HCT116 (cell line): Measurements from ENCODE around the gene CD22. TPM values are rescaled to one million over a fixed set of nuclear protein-coding genes. Genes with fewer than 3 reads are reported as not detected.

ENCODE experiments used
- ATAC-seq: fragments of 200-7000 bp; cut with Tn5 transposase; 2 replicates; pipeline ENCODE4 v1.9.1; 2020; ENCODE audit warnings: mild to moderate bottlenecking, moderate library complexity
- BruUV-seq: library from RNA; stranded (reverse); fragments of 400-500 nt; replicated peaks from 2 replicates; lab custom pipeline; 2021; lab: Mats Ljungman, UMichigan
- CTCF ChIA-PET: fragments of 300-600 bp; sonication (Branson Sonifier 250); formaldehyde crosslinking; loops from one replicate; lab custom pipeline; 2021; ENCODE audit warnings: antibody characterized with exemption; lab: Charles Lee
- POLR2A ChIA-PET: fragments of 300-600, 350-600 bp; sonication (Branson Sonifier 250); formaldehyde crosslinking; loops from one replicate; lab custom pipeline; 2021; ENCODE audit warnings: antibody characterized with exemption; lab: Charles Lee
- RAD21 ChIA-PET, 2 experiments: fragments of 300-600 bp; sonication (Branson Sonifier 250); formaldehyde crosslinking; loops; one replicate each; lab custom pipeline; 2023; ENCODE audit warnings: low total read pairs in 2 of 2; ENCODE audit not compliant: uncharacterized antibody in 2 of 2, unreplicated experiment in 2 of 2, low non-redundant PET in 1 of 2; lab: Charles Lee
- DNase-seq: peaks from one replicate; pipeline ENCODE4 v3.0.0-alpha.2; 2010; ENCODE audit warnings: low read depth, low spot score
- H2AFZ ChIP-seq: fragments of 200-600 bp; shearing (Covaris generic), sonication (generic); 2 replicates; pipeline ENCODE4 v1.6.1; 2017; ENCODE audit warnings: low read depth, mixed run types, mixed read lengths, antibody characterized with exemption, low read length; ENCODE audit not compliant: poor library complexity, severe bottlenecking
- H3K27ac ChIP-seq: 2 replicates; pipeline ENCODE4 v1.5.1; 2012; ENCODE audit warnings: low read depth, low read length
- H3K27me3 ChIP-seq: fragments of 200-600 bp; sonication (generic); 2 replicates; pipeline ENCODE4 v1.6.1; 2016; ENCODE audit warnings: mixed run types, low read length, mixed read lengths; ENCODE audit not compliant: insufficient read depth
- H3K36me3 ChIP-seq, 2 experiments: fragments of 200-500 bp in 1 of 2; fragments of 200-600 bp in 1 of 2; sonication (Bioruptor generic) in 1 of 2; sonication (generic) in 1 of 2; 2 replicates each; pipeline versions ENCODE4 v1.5.1 to v1.6.1; 2014 to 2016; ENCODE audit warnings: low read length in 2 of 2, inconsistent platforms in 1 of 2, mixed read lengths in 1 of 2, mixed run types in 1 of 2; ENCODE audit not compliant: insufficient read depth in 2 of 2, control insufficient read depth in 1 of 2
- H3K4me1 ChIP-seq, 2 experiments: fragments of 200-600 bp in 1 of 2; sonication (generic) in 1 of 2; 2 replicates each; pipeline versions ENCODE4 v1.5.1 to v1.6.1; 2012 to 2017; ENCODE audit warnings: low read length in 2 of 2, inconsistent platforms in 1 of 2, mild to moderate bottlenecking in 1 of 2, mixed read lengths in 1 of 2, mixed run types in 1 of 2, moderate library complexity in 1 of 2; ENCODE audit not compliant: insufficient read depth in 2 of 2, control insufficient read depth in 1 of 2
- H3K4me2 ChIP-seq: fragments of 200-600 bp; sonication (generic); 2 replicates; pipeline ENCODE4 v1.6.1; 2017; ENCODE audit warnings: mixed run types, low read length, mixed read lengths
- H3K4me3 ChIP-seq, 2 experiments: fragments of 200-600 bp in 1 of 2; sonication (generic) in 1 of 2; replicated peaks in 1 of 2; 2 replicates each; pipeline ENCODE4 v1.5.1; 2011 to 2016; ENCODE audit warnings: low read length in 2 of 2, control low read depth in 1 of 2, low read depth in 1 of 2, mild to moderate bottlenecking in 1 of 2, mixed read lengths in 1 of 2, mixed run types in 1 of 2
- H3K79me2 ChIP-seq: fragments of 200-600 bp; sonication (generic); 2 replicates; pipeline ENCODE4 v1.6.1; 2017; ENCODE audit warnings: mild to moderate bottlenecking, mixed run types, low read length, moderate library complexity, mixed read lengths; ENCODE audit not compliant: insufficient read depth
- H3K9ac ChIP-seq: fragments of 200-600 bp; sonication (generic); 2 replicates; pipeline ENCODE4 v1.6.1; 2016; ENCODE audit warnings: low read length, mixed read lengths
- H3K9me2 ChIP-seq: fragments of 200-600 bp; sonication (generic), shearing (Covaris generic); 2 replicates; pipeline ENCODE4 v1.6.1; 2017; ENCODE audit warnings: mixed run types, mild to moderate bottlenecking, moderate library complexity; ENCODE audit not compliant: insufficient read depth
- H3K9me3 ChIP-seq, 2 experiments: fragments of 200-500 bp in 1 of 2; fragments of 200-600 bp in 1 of 2; sonication (Bioruptor generic) in 1 of 2; sonication (generic) in 1 of 2; 2 replicates each; pipeline ENCODE4 v1.6.1; 2014 to 2017; ENCODE audit warnings: low read length in 2 of 2, mixed read lengths in 2 of 2, inconsistent platforms in 1 of 2, low read depth in 1 of 2, mild to moderate bottlenecking in 1 of 2, mixed run types in 1 of 2, moderate library complexity in 1 of 2; ENCODE audit not compliant: control insufficient read depth in 1 of 2, insufficient read depth in 1 of 2
- H4K20me1 ChIP-seq: fragments of 200-600 bp; sonication (generic), shearing (Covaris generic); 2 replicates; pipeline ENCODE4 v1.6.1; 2017; ENCODE audit warnings: mixed run types, mild to moderate bottlenecking, moderate library complexity; ENCODE audit not compliant: insufficient read depth
- EGR1 ChIP-seq: IDR thresholded peaks from 2 replicates; pipeline ENCODE4 v1.6.1; 2012; ENCODE audit warnings: low read depth
- ELF1 ChIP-seq: IDR thresholded peaks from 2 replicates; pipeline ENCODE4 v1.6.1; 2012; ENCODE audit warnings: low read depth, borderline replicate concordance
- EZH2phosphoT487 ChIP-seq: fragments of 200-600 bp; IDR thresholded peaks from 2 replicates; pipeline ENCODE4 v1.6.1; 2018; ENCODE audit warnings: antibody characterized with exemption, borderline replicate concordance
- JUND ChIP-seq: IDR thresholded peaks from 2 replicates; pipeline ENCODE4 v1.6.1; 2012
- POLR2A ChIP-seq: IDR thresholded peaks from 2 replicates; pipeline ENCODE4 v1.7.0; 2011; ENCODE audit warnings: borderline replicate concordance; ENCODE audit not compliant: insufficient read depth, insufficient read length; ENCODE audit errors: extremely low read depth
- SP1 ChIP-seq: IDR thresholded peaks from 2 replicates; pipeline ENCODE4 v1.6.1; 2012; ENCODE audit warnings: low read depth
- SRF ChIP-seq: IDR thresholded peaks from 2 replicates; pipeline ENCODE4 v1.6.1; 2012; ENCODE audit warnings: low read depth
- YY1 ChIP-seq: IDR thresholded peaks from 2 replicates; pipeline ENCODE4 v1.6.1; 2011; ENCODE audit warnings: low read length, low read depth, moderate library complexity, mild to moderate bottlenecking; ENCODE audit not compliant: insufficient replicate concordance; ENCODE audit errors: extremely low read depth
- intact Hi-C: fragments of 100-400 bp; cut with micrococcal nuclease; formaldehyde crosslinking; loops from 2 replicates; pipeline ENCODE4 v1.10.0; 2022
- total RNA-seq: library from RNA; stranded (reverse); gene quantifications from one replicate; pipeline ENCODE4 v1.2.1, GENCODE V29; 2021; ENCODE audit not compliant: unreplicated experiment
- TF ChIP-seq, protein P1 (sequence below): IDR thresholded peaks from 2 replicates; pipeline ENCODE4 v1.6.1; 2012
- TF ChIP-seq, protein P2 (sequence below), 3 experiments: fragments of 200-600 bp in 1 of 3; sonication (generic) in 1 of 3; IDR thresholded peaks in 2 of 3; conservative IDR thresholded peaks in 1 of 3; 2 replicates each; pipeline ENCODE4 v1.5.1; 2012 to 2017; ENCODE audit warnings: low read depth in 2 of 3, low read length in 2 of 3, antibody characterized with exemption in 1 of 3, borderline replicate concordance in 1 of 3, control low read depth in 1 of 3, mild to moderate bottlenecking in 1 of 3, mixed read lengths in 1 of 3, mixed run types in 1 of 3, moderate library complexity in 1 of 3; ENCODE audit not compliant: insufficient read depth in 1 of 3
- TF ChIP-seq, protein P3 (sequence below): IDR thresholded peaks from 2 replicates; pipeline ENCODE4 v1.6.1; 2012
- TF ChIP-seq, protein P4 (sequence below): IDR thresholded peaks from 2 replicates; pipeline ENCODE4 v1.6.1; 2011; ENCODE audit warnings: mild to moderate bottlenecking, low read length, moderate library complexity; ENCODE audit not compliant: insufficient replicate concordance; ENCODE audit errors: extremely low read depth

Gene CD22
- total RNA-seq, 1 experiment from 2014 or later = 7.0 TPM

DNA sequence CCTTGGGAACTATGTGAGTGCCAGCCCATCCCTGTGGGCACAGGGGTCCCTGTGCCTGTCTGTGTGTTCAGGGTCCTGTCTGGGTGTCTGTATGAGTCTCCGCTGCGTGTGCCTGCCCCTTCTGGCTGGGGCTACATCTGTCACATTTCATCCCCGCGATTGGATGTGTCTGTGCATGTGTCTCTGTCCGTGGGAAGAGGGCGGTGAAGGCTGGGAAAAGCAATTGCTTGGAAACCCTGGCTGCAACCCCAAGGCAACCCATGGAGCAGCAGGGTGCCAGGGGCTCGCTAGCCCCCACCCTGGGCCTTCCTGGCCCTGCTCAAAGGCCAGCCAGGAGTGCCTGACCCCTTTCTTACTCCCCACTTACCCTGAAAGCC lies 35.6 kb upstream of the CD22 start:
- ATAC-seq (no peak), DNase-seq (no peak)
- Histone ChIP-seq H2AFZ (no peak overlapping the region), H3K27me3 (no peaks in the 10 kb centered on the region), H4K20me1 (no peaks in the 10 kb centered on the region), H3K4me1 (peaks cover 0 to 7% of the 10 kb centered on the region in 2 experiments; a peak in 1 of 4 replicates), H3K27ac (no peak overlapping the region), H3K9me2 (no peaks in the 10 kb centered on the region), H3K36me3 (no peaks in the 10 kb centered on the region), H3K4me2 (no peak overlapping the region), H3K9ac (no peak overlapping the region), H3K79me2 (no peaks in the 10 kb centered on the region), H3K4me3 (no peak overlapping the region), H3K9me3 (peaks cover 0 to 6% of the 10 kb centered on the region in 2 experiments; a peak in 1 of 4 replicates)
- no TSS peak for BruUV-seq
- ChIA-PET RAD21 (no interaction called here), CTCF (no interaction called here), POLR2A (no interaction called here)
- intact Hi-C loops = no loop called here
- TF ChIP-seq, protein P1, sequence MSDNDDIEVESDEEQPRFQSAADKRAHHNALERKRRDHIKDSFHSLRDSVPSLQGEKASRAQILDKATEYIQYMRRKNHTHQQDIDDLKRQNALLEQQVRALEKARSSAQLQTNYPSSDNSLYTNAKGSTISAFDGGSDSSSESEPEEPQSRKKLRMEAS = no peak
- TF ChIP-seq, protein P2, sequence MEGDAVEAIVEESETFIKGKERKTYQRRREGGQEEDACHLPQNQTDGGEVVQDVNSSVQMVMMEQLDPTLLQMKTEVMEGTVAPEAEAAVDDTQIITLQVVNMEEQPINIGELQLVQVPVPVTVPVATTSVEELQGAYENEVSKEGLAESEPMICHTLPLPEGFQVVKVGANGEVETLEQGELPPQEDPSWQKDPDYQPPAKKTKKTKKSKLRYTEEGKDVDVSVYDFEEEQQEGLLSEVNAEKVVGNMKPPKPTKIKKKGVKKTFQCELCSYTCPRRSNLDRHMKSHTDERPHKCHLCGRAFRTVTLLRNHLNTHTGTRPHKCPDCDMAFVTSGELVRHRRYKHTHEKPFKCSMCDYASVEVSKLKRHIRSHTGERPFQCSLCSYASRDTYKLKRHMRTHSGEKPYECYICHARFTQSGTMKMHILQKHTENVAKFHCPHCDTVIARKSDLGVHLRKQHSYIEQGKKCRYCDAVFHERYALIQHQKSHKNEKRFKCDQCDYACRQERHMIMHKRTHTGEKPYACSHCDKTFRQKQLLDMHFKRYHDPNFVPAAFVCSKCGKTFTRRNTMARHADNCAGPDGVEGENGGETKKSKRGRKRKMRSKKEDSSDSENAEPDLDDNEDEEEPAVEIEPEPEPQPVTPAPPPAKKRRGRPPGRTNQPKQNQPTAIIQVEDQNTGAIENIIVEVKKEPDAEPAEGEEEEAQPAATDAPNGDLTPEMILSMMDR (IDR thresholded peaks at IDR 0.05 in 2 of 3, conservative IDR thresholded peaks at IDR 0.05 in 1 of 3; ENCODE audit: borderline replicate concordance in 1 of 3, insufficient read depth in 1 of 3, low read depth in 2 of 3, low read length in 2 of 3) = no peak

DNA sequence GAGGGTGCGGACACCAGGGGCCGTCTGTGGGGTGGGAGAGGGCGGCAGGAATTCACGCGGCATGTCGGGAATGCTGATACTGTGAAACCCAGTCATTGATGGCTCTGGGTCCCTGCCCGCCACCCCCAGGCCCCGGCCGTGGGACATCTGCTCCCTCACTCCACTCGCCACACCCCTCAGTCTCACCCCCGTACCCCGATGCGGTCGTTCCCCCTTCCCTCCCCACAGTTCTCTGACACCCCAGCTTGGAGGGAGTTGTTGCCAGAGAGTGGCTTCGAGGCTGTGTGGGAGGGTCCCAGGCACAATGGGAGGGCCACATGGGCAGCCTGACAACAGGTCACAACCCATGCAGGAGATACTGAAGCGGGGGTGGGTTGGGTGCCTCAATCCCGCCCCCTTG lies 35.2 kb upstream of the CD22 start:
- POLR2A ChIA-PET = no interaction called here
- TF ChIP-seq, protein P3, sequence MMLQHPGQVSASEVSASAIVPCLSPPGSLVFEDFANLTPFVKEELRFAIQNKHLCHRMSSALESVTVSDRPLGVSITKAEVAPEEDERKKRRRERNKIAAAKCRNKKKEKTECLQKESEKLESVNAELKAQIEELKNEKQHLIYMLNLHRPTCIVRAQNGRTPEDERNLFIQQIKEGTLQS = no peak
- TF ChIP-seq EGR1 (no peak), SRF (no peak), ELF1 (no peak), JUND (no peak), YY1 (no peak), POLR2A (no peak), SP1 (no peak), EZH2phosphoT487 (no peak)
- TF ChIP-seq, protein P1 = no peak
- TF ChIP-seq, protein P4, sequence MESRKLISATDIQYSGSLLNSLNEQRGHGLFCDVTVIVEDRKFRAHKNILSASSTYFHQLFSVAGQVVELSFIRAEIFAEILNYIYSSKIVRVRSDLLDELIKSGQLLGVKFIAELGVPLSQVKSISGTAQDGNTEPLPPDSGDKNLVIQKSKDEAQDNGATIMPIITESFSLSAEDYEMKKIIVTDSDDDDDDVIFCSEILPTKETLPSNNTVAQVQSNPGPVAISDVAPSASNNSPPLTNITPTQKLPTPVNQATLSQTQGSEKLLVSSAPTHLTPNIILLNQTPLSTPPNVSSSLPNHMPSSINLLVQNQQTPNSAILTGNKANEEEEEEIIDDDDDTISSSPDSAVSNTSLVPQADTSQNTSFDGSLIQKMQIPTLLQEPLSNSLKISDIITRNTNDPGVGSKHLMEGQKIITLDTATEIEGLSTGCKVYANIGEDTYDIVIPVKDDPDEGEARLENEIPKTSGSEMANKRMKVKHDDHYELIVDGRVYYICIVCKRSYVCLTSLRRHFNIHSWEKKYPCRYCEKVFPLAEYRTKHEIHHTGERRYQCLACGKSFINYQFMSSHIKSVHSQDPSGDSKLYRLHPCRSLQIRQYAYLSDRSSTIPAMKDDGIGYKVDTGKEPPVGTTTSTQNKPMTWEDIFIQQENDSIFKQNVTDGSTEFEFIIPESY = no peak

More for the DNA sequence above, 35.2 kb upstream of the CD22 start:
- DNase-seq = no peak
- Histone ChIP-seq H3K9me2 (no peaks in the 10 kb centered on the region), H3K27ac (no peak overlapping the region), H3K4me3 (no peak overlapping the region), H4K20me1 (no peaks in the 10 kb centered on the region), H3K79me2 (no peaks in the 10 kb centered on the region), H3K9me3 (peaks cover 0 to 6% of the 10 kb centered on the region in 2 experiments; a peak in 1 of 4 replicates), H3K4me2 (no peak overlapping the region), H3K9ac (no peak overlapping the region), H3K27me3 (no peaks in the 10 kb centered on the region), H3K4me1 (peaks cover 0 to 7% of the 10 kb centered on the region in 2 experiments; a peak in 1 of 4 replicates), H3K36me3 (no peaks in the 10 kb centered on the region), H2AFZ (no peak overlapping the region)
- ChIA-PET RAD21 (no interaction called here), CTCF (no interaction called here)
- intact Hi-C loops = no loop called here
- BruUV-seq = no TSS peak
- no peak for ATAC-seq
